GM13976 (cell line): Measurements from ENCODE around the gene NOPCHAP1.
"Not testable (repeated sequence)": the region's sequence is repeated elsewhere in the genome, so short reads cannot be mapped to it uniquely, and the experiment has no call there.

Experiments
- DNase-seq: peaks from one replicate; pipeline ENCODE4 v3.0.0; 2012; ENCODE audit warnings: low spot score
- CTCF ChIP-seq: IDR thresholded peaks from 2 replicates; pipeline ENCODE4 v1.5.1; 2012; ENCODE audit warnings: borderline replicate concordance, mild to moderate bottlenecking; ENCODE audit not compliant: insufficient read depth; ENCODE audit errors: extremely low read depth, missing control alignments, control extremely low read depth
- in situ Hi-C: fragments of 300-500 bp; cut with MboI; formaldehyde crosslinking; loops from one replicate; pipeline ENCODE4 v1.12.0; 2022; ENCODE audit warnings: low sequenced_read_pairs, mixed read lengths, inconsistent platforms; ENCODE audit not compliant: unreplicated experiment

The NOPCHAP1 gene

GRCh38 chr12:104986022-104986941, at the start of gene NOPCHAP1:
NOPCHAP1 (plus strand) TSS chr12:104986316; CDS start chr12:104986353, 37 bp downstream.
- peak; percentile 92 for DNase-seq
- in situ Hi-C loops: no loop called here
- no peak for TF ChIP-seq CTCF

GRCh38 chr12:104938371-104938770, 47.7 kb upstream of the NOPCHAP1 start:
- in situ Hi-C loops: no loop called here
- no peak for DNase-seq
- TF ChIP-seq CTCF: no peak

GRCh38 chr12:104939089-104939488, 47.0 kb upstream of the NOPCHAP1 start:
- TF ChIP-seq CTCF: no peak
- in situ Hi-C loops: no loop called here
- DNase-seq: no peak

- no peak for DNase-seq
- no peak for TF ChIP-seq CTCF
- in situ Hi-C loops: no loop called here
These were observed 44.7 kb upstream of the NOPCHAP1 start for GRCh38 chr12:104941454-104941853.

- TF ChIP-seq CTCF: no peak
- no peak for DNase-seq
- in situ Hi-C loops: no loop called here
These were observed 44.0 kb upstream of the NOPCHAP1 start for GRCh38 chr12:104942075-104942474.

- in situ Hi-C loops, DNase-seq: not testable (repeated sequence)
These were observed 42.7 kb upstream of the NOPCHAP1 start for GRCh38 chr12:104943401-104943800.

- DNase-seq: no peak
- no peak for TF ChIP-seq CTCF
- in situ Hi-C loops: no loop called here
These were observed 41.9 kb upstream of the NOPCHAP1 start for GRCh38 chr12:104944252-104944651.

- DNase-seq, in situ Hi-C loops: not testable (repeated sequence)
These were observed 37.4 kb upstream of the NOPCHAP1 start for GRCh38 chr12:104948716-104949115.
